Liver (tissue), 2 donors: ENCODE data around the gene GALNTL6.

Experiments
- REST ChIP-seq: IDR thresholded peaks from 2 replicates; pipeline ENCODE4 v1.6.1; 2016; ENCODE audit warnings: antibody characterized with exemption, mild to moderate bottlenecking
- TAF1 ChIP-seq: conservative IDR thresholded peaks from 2 replicates; pipeline ENCODE4 v1.6.1; 2016; ENCODE audit warnings: antibody characterized with exemption, mild to moderate bottlenecking
- donor health status: healthy.

DNA sequence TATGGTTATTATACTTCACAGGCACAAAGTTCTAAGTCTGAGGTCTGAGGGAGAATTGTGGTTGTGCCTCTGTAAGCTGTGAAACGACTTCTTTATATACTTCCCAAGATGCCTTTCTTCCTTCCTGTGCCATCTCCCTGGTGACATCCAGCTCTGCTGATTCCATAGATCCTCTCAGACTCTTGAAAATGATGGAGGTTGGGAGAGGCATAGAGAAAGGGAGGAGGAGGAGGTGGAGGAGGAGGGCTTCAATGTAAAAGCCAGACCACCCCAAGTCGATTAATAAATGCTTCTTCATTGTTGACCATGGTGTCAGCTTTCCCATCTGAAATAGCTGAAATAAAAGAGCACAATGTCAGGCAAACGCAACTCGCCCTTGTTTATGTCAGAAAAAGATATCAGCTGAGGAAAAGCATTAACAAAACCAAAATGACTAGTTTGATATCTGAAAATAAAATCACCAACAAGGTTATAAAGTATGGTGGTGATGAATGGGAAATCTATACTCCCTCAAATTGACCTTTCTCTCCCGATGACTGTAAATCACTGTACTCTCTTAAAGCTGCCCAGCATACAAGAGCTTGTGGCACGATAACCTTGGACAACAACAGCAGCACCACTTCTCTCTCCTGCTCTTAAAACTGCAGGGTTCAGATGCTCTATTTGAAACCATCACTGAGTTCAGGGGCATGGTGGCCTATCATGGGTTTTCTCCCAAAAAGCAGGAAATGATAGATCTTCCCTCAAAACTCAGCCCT lies 1125.0 kb downstream of the GALNTL6 start:
- TF ChIP-seq REST (no peak), TAF1 (no peak)
